Measurements from ENCODE around the gene IMPDH2. TPM values are rescaled to one million over a fixed set of nuclear protein-coding genes. Genes with fewer than 3 reads are reported as not detected.

IMPDH2 gene
- total and polyA plus RNA-seq, 2 experiments from 2014 or later, result 198 to 314 TPM

DNA sequence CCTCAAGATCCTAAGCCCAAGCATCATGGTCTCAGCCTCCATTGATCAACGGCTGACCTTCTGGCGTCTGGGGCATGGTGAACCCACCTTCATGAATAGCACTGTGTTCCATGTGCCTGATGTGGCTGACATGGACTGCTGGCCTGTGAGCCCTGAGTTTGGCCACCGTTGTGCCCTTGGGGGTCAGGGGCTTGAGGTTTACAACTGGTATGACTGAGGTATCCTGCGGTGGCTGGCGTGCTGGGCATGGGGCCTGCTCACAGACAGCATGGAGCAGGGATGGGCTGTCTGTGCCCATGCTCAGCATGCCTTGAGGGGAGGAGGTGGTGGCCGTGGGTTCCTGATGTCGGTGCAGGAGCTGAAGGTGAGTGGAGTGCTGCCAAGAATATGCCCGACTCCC is 14.1 kb downstream of the IMPDH2 start:
- no peak for TF ChIP-seq ZNF331 (CRISPR knock-in tag; IDR thresholded peaks at IDR 0.05; ENCODE audit: low read depth)
- TF ChIP-seq, protein P1, sequence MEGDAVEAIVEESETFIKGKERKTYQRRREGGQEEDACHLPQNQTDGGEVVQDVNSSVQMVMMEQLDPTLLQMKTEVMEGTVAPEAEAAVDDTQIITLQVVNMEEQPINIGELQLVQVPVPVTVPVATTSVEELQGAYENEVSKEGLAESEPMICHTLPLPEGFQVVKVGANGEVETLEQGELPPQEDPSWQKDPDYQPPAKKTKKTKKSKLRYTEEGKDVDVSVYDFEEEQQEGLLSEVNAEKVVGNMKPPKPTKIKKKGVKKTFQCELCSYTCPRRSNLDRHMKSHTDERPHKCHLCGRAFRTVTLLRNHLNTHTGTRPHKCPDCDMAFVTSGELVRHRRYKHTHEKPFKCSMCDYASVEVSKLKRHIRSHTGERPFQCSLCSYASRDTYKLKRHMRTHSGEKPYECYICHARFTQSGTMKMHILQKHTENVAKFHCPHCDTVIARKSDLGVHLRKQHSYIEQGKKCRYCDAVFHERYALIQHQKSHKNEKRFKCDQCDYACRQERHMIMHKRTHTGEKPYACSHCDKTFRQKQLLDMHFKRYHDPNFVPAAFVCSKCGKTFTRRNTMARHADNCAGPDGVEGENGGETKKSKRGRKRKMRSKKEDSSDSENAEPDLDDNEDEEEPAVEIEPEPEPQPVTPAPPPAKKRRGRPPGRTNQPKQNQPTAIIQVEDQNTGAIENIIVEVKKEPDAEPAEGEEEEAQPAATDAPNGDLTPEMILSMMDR (conservative IDR thresholded peaks at IDR 0.05; ENCODE audit: low read depth in 2 of 2), result no peak
- no peak for TF ChIP-seq ZNF462 (CRISPR knock-in tag; IDR thresholded peaks at IDR 0.05)
- TF ChIP-seq, protein P2, sequence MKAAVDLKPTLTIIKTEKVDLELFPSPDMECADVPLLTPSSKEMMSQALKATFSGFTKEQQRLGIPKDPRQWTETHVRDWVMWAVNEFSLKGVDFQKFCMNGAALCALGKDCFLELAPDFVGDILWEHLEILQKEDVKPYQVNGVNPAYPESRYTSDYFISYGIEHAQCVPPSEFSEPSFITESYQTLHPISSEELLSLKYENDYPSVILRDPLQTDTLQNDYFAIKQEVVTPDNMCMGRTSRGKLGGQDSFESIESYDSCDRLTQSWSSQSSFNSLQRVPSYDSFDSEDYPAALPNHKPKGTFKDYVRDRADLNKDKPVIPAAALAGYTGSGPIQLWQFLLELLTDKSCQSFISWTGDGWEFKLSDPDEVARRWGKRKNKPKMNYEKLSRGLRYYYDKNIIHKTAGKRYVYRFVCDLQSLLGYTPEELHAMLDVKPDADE (IDR thresholded peaks at IDR 0.05), result no peak
- no peak for TF ChIP-seq NANOG (IDR thresholded peaks at IDR 0.05; ENCODE audit: borderline replicate concordance)
- TF ChIP-seq EZH2 (IDR thresholded peaks at IDR 0.05; ENCODE audit: low read depth, unreplicated experiment), result no peak
- Histone ChIP-seq H3K9me2 (ENCODE audit: insufficient read depth) (no peaks in the 10 kb centered on the region), H3K27me3 (ENCODE audit: insufficient read depth) (no peaks in the 10 kb centered on the region), H3K36me3 (ENCODE audit: insufficient read depth) (peaks cover 19% of the 10 kb centered on the region), H3K4me2 (no peak overlapping the region), H2AFZ (no peak overlapping the region), H3K79me2 (replicated peaks; ENCODE audit: insufficient read depth) (peaks cover 29% of the 10 kb centered on the region), H4K20me1 (replicated peaks; ENCODE audit: insufficient read depth) (peaks cover 21% of the 10 kb centered on the region), H3F3A (replicated peaks; ENCODE audit: low read depth) (peaks cover 35% of the 10 kb centered on the region), H3K27ac (ENCODE audit: low read depth) (no peak overlapping the region), H3K4me3 (no peak overlapping the region), H3K4me1 (ENCODE audit: insufficient read depth) (peaks cover 16% of the 10 kb centered on the region; the same call in 1 of the 2 replicates)
- Mint-ChIP-seq H3K27me3 (ENCODE audit: insufficient read depth, low read depth, poor library complexity) (peaks cover 23% of the 10 kb centered on the region), H3K36me3 (ENCODE audit: low read depth) (peaks cover 54% of the 10 kb centered on the region), H3K9me3 (no peaks in the 10 kb centered on the region; the same call in 2 of the 3 replicates), H3K4me3 (no peak overlapping the region; the same call in 2 of the 3 replicates), H3K4me1 (peaks cover 15% of the 10 kb centered on the region), H3K27ac (no peak overlapping the region)
- DNase-seq (ENCODE audit: low spot score), result no peak
- no peak for ATAC-seq
